Activated CD4-positive, alpha-beta T cell treated with anti-CD3 and anti-CD28 coated beads for 24 hours (primary cell): ENCODE results near the gene PEMT.

ENCODE experiments used
- DNase-seq, 2 donors: peaks; one replicate each; pipeline ENCODE4 v3.0.0-alpha.2; 2020; ENCODE audit warnings: low read depth in 2 of 2

PEMT gene

GRCh38 chr17:17514993-17515933 lies 76.2 kb downstream of the PEMT start:
- DNase-seq = no peak

- no peak for DNase-seq
These were observed 77.0 kb downstream of the PEMT start for GRCh38 chr17:17514361-17514992.

GRCh38 chr17:17513626-17514025 lies 77.9 kb downstream of the PEMT start:
- no peak for DNase-seq

- DNase-seq = no peak
These were observed 78.6 kb downstream of the PEMT start for GRCh38 chr17:17512866-17513265.

- DNase-seq = no peak
These were observed 79.3 kb downstream of the PEMT start for GRCh38 chr17:17511881-17512858.

GRCh38 chr17:17511293-17511741 lies 80.2 kb downstream of the PEMT start:
- no peak for DNase-seq

- DNase-seq = no peak
These were observed 80.8 kb downstream of the PEMT start for GRCh38 chr17:17510456-17511292.

- DNase-seq = no peak
These were observed 81.7 kb downstream of the PEMT start for GRCh38 chr17:17509601-17510425.

GRCh38 chr17:17508646-17509591 lies 82.6 kb downstream of the PEMT start:
- no peak for DNase-seq

GRCh38 chr17:17508019-17508535 lies 83.4 kb downstream of the PEMT start:
- DNase-seq = no peak

- no peak for DNase-seq
These were observed 84.0 kb downstream of the PEMT start for GRCh38 chr17:17507465-17508011.

- no peak for DNase-seq
These were observed 84.5 kb downstream of the PEMT start for GRCh38 chr17:17506893-17507464.

- DNase-seq = no peak
These were observed 85.2 kb downstream of the PEMT start for GRCh38 chr17:17506181-17506741.

- DNase-seq = no peak
These were observed 85.8 kb downstream of the PEMT start for GRCh38 chr17:17505610-17506171.

GRCh38 chr17:17505151-17505550 lies 86.4 kb downstream of the PEMT start:
- no peak for DNase-seq

- DNase-seq = no peak
These were observed 87.0 kb downstream of the PEMT start for GRCh38 chr17:17504341-17505140.
